T-helper 1 cell treated with Interleukin-12 subunit alpha and Interleukin-12 subunit beta and Interleukin-4 antibody, amounts not matched to agents 30 μg/mL and 1 μg/mL, for 36 hours (primary cell): Measurements from ENCODE around the gene GJE1.

ENCODE experiments used
- H3K27ac Mint-ChIP-seq: one replicate; pipeline ENCODE4 v1.8.0; 2021; ENCODE audit warnings: mild to moderate bottlenecking, mixed read lengths
- H3K27me3 Mint-ChIP-seq: one replicate; pipeline ENCODE4 v1.8.0; 2021; ENCODE audit warnings: low read depth, mixed read lengths
- H3K36me3 Mint-ChIP-seq: one replicate; pipeline ENCODE4 v1.8.0; 2021; ENCODE audit warnings: low read depth, mixed read lengths
- H3K4me1 Mint-ChIP-seq: one replicate; pipeline ENCODE4 v1.8.0; 2021; ENCODE audit warnings: low read depth, mixed read lengths
- H3K4me3 Mint-ChIP-seq: one replicate; pipeline ENCODE4 v1.8.0; 2021; ENCODE audit warnings: mild to moderate bottlenecking, moderate library complexity, mixed read lengths
- H3K9me3 Mint-ChIP-seq: one replicate; pipeline ENCODE4 v1.8.0; 2021; ENCODE audit warnings: mixed read lengths

The GJE1 gene

DNA sequence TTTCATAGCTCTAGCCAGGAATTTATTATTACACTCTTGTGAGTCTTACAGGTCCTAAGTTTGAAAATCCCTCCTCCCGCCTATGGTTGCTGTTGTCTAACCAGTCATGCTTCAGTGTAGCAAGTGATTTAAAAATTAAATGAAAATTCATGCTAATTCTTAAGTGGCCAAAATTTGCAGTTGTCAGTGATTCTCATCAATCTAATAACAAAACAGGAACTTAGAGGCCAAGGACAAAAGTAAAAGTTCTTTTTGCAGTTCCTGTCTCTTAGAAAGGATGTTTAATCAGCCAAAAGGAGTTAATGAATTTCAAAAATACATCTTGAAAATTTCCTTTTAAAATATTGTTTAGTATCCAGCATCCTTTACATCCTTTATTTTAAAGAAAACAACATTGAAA lies 50.6 kb downstream of the GJE1 start:
- Mint-ChIP-seq H3K36me3 (peaks cover 9% of the 10 kb centered on the region), H3K27me3 (no peaks in the 10 kb centered on the region), H3K4me3 (no peak overlapping the region), H3K4me1 (peaks cover 4% of the 10 kb centered on the region), H3K9me3 (no peaks in the 10 kb centered on the region), H3K27ac (no peak overlapping the region)

- H3K4me1 Mint-ChIP-seq: peaks cover 4% of the 10 kb centered on the region
- H3K36me3 Mint-ChIP-seq: peaks cover 8% of the 10 kb centered on the region
These were observed 51.6 kb downstream of the GJE1 start for GRCh38 chr6:142184307-142184706.

More at GRCh38 chr6:142184307-142184706, 51.6 kb downstream of the GJE1 start:
- H3K27ac Mint-ChIP-seq: no peak overlapping the region
- no peaks in the 10 kb centered on the region for H3K27me3 Mint-ChIP-seq
- no peaks in the 10 kb centered on the region for H3K9me3 Mint-ChIP-seq
- no peak overlapping the region for H3K4me3 Mint-ChIP-seq
